PC-3 (cell line): ENCODE data around the gene MAP3K20. TPM values are rescaled to one million over a fixed set of nuclear protein-coding genes. Genes with fewer than 3 reads are reported as not detected.
A peak's percentile ranks its signal among the peaks of the same experiment; 100 is the strongest.

ENCODE experiments used
- ATAC-seq: fragments of 200-7000 bp; cut with Tn5 transposase; 2 replicates; pipeline ENCODE4 v1.9.1; 2020; ENCODE audit warnings: mild to moderate bottlenecking, moderate library complexity
- BruUV-seq: library from RNA; stranded (reverse); fragments of 400-500 nt; replicated peaks from 2 replicates; lab custom pipeline; 2021; lab: Mats Ljungman, UMichigan
- CTCF ChIA-PET: fragments of 300-600 bp; sonication (Branson Sonifier 250); formaldehyde crosslinking; loops from one replicate; lab custom pipeline; 2022; ENCODE audit warnings: antibody characterized with exemption; lab: Charles Lee
- POLR2A ChIA-PET: fragments of 300-600 bp; sonication (Branson Sonifier 250); formaldehyde crosslinking; loops from one replicate; lab custom pipeline; 2022; ENCODE audit warnings: antibody characterized with exemption; ENCODE audit not compliant: unreplicated experiment; lab: Charles Lee
- DNase-seq: peaks from one replicate; pipeline ENCODE4 v3.0.0-alpha.2; 2015
- H2AFZ ChIP-seq: fragments of 300-600 bp; sonication (generic); 2 replicates; pipeline ENCODE4 v1.6.0; 2016; ENCODE audit warnings: antibody characterized with exemption, low read length
- H3F3A ChIP-seq: fragments of 300-600 bp; sonication (generic); one replicate; pipeline ENCODE4 v1.6.0; 2017; ENCODE audit warnings: antibody characterized with exemption, low read length, control low read depth, mild to moderate bottlenecking; ENCODE audit not compliant: unreplicated experiment
- H3K27ac ChIP-seq: fragments of 300-600 bp; sonication (generic); 2 replicates; pipeline ENCODE4 v1.5.1; 2016; ENCODE audit warnings: mild to moderate bottlenecking, low read length
- H3K27me3 ChIP-seq: fragments of 300-600 bp; sonication (generic); 2 replicates; pipeline ENCODE4 v1.6.1; 2016; ENCODE audit warnings: low read length, mixed read lengths
- H3K36me3 ChIP-seq: fragments of 300-600 bp; sonication (generic); 2 replicates; pipeline ENCODE4 v1.6.1; 2016; ENCODE audit warnings: low read depth, mixed run types, low read length, mixed read lengths
- H3K4me1 ChIP-seq: fragments of 300-600 bp; sonication (generic); 2 replicates; pipeline ENCODE4 v1.5.1; 2016; ENCODE audit warnings: low read length; ENCODE audit not compliant: insufficient read depth
- H3K4me2 ChIP-seq: fragments of 300-600 bp; sonication (generic); 2 replicates; pipeline ENCODE4 v1.6.0; 2016; ENCODE audit warnings: low read length
- H3K4me3 ChIP-seq: fragments of 300-600 bp; sonication (generic); 2 replicates; pipeline ENCODE4 v1.5.1; 2016; ENCODE audit warnings: mild to moderate bottlenecking, low read length, mixed read lengths
- H3K79me2 ChIP-seq: fragments of 300-600 bp; sonication (generic); 2 replicates; pipeline ENCODE4 v1.6.1; 2017; ENCODE audit warnings: low read length, mixed read lengths
- H3K9ac ChIP-seq: fragments of 300-600 bp; sonication (generic); 2 replicates; pipeline ENCODE4 v1.6.0; 2016; ENCODE audit warnings: mild to moderate bottlenecking, low read length
- H3K9me2 ChIP-seq: fragments of 300-600 bp; sonication (generic); replicated peaks from 2 replicates; pipeline ENCODE4 v1.6.1; 2016; ENCODE audit warnings: mixed run types, low read length, mixed read lengths
- H3K9me3 ChIP-seq: fragments of 300-600 bp; sonication (generic); 2 replicates; pipeline ENCODE4 v1.6.1; 2016; ENCODE audit warnings: low read length, mixed read lengths
- H4K20me1 ChIP-seq: fragments of 300-600 bp; sonication (generic); 2 replicates; pipeline ENCODE4 v1.6.1; 2016; ENCODE audit warnings: low read length, mixed read lengths
- EZH2 ChIP-seq: fragments of 300-600 bp; sonication (generic); IDR thresholded peaks from one replicate; pipeline ENCODE4 v1.6.1; 2017; ENCODE audit warnings: antibody characterized with exemption, mild to moderate bottlenecking, low read length; ENCODE audit not compliant: unreplicated experiment
- EZH2phosphoT487 ChIP-seq: fragments of 300-600 bp; sonication (generic); IDR thresholded peaks from 2 replicates; pipeline ENCODE4 v1.6.1; 2018; ENCODE audit warnings: mild to moderate bottlenecking, antibody characterized with exemption, low read length, borderline replicate concordance
- intact Hi-C: fragments of 100-400 bp; cut with micrococcal nuclease; formaldehyde crosslinking; loops from 2 replicates; pipeline ENCODE4 v1.9.0; 2023
- total RNA-seq: library from RNA; depleted of rRNA; stranded (reverse); fragments of >200 nt; gene quantifications from 2 replicates; pipeline ENCODE4 v1.2.3, GENCODE V29; 2014
- TF ChIP-seq, protein P1 (sequence below): fragments of 300-600 bp; sonication (generic); conservative IDR thresholded peaks from 2 replicates; pipeline ENCODE4 v1.5.1; 2017; ENCODE audit warnings: antibody characterized with exemption, low read depth, mild to moderate bottlenecking, low read length

The MAP3K20 gene
- total RNA-seq, 1 experiment from 2014 or later, result 29.8 TPM

- Histone ChIP-seq H3K9ac (no peak overlapping the region), H3K79me2 (no peaks in the 10 kb centered on the region), H3K4me2 (peak overlapping the region; percentile 18; the same call in 1 of the 2 replicates), H3F3A (no peaks in the 10 kb centered on the region), H2AFZ (no peak overlapping the region), H3K9me2 (no peaks in the 10 kb centered on the region), H3K9me3 (no peaks in the 10 kb centered on the region), H3K27ac (peak overlapping the region; percentile 18), H3K4me3 (no peak overlapping the region), H3K27me3 (no peaks in the 10 kb centered on the region), H4K20me1 (no peaks in the 10 kb centered on the region), H3K4me1 (peaks cover 35% of the 10 kb centered on the region), H3K36me3 (no peaks in the 10 kb centered on the region)
- no TSS peak for BruUV-seq
- CTCF ChIA-PET, result no interaction called here
- intact Hi-C loops, result no loop called here
- DNase-seq (no peak), ATAC-seq (no peak)
- POLR2A ChIA-PET, result no interaction called here
- TF ChIP-seq EZH2phosphoT487, result no peak
- TF ChIP-seq, protein P1, sequence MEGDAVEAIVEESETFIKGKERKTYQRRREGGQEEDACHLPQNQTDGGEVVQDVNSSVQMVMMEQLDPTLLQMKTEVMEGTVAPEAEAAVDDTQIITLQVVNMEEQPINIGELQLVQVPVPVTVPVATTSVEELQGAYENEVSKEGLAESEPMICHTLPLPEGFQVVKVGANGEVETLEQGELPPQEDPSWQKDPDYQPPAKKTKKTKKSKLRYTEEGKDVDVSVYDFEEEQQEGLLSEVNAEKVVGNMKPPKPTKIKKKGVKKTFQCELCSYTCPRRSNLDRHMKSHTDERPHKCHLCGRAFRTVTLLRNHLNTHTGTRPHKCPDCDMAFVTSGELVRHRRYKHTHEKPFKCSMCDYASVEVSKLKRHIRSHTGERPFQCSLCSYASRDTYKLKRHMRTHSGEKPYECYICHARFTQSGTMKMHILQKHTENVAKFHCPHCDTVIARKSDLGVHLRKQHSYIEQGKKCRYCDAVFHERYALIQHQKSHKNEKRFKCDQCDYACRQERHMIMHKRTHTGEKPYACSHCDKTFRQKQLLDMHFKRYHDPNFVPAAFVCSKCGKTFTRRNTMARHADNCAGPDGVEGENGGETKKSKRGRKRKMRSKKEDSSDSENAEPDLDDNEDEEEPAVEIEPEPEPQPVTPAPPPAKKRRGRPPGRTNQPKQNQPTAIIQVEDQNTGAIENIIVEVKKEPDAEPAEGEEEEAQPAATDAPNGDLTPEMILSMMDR, result no peak
- TF ChIP-seq EZH2, result no peak
Observed at GRCh38 chr2:173045181-173045580, 30.5 kb upstream of the MAP3K20 start.

DNA sequence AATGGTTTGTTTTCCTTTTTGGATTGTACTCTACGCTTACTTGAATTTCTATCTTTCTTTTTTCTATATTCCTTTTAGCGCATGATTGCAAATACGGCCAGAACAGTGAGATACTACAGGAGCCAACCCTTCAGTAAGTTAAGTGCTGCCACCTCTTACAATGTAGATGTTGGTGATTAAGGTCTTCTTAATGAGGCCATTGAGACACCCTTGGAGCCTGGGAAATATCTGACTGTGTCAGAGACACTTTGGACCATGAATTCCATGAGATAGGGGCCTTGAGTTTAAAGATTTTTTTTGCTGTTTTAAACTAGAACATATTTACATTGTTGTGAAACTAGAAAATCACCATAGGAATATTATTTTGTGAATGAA lies 27.1 kb upstream of the MAP3K20 start:
- Histone ChIP-seq H3K4me1 (peaks cover 62% of the 10 kb centered on the region), H4K20me1 (no peaks in the 10 kb centered on the region), H3K9me3 (no peaks in the 10 kb centered on the region), H3K27me3 (no peaks in the 10 kb centered on the region), H3K9me2 (no peaks in the 10 kb centered on the region), H3F3A (no peaks in the 10 kb centered on the region), H3K4me3 (peak overlapping the region; percentile 8; the same call in 1 of the 2 replicates), H3K36me3 (no peaks in the 10 kb centered on the region), H3K4me2 (peak overlapping the region; percentile 78), H2AFZ (no peak overlapping the region), H3K79me2 (no peaks in the 10 kb centered on the region), H3K9ac (peak overlapping the region; percentile 66), H3K27ac (peak overlapping the region; percentile 92)
- peak; percentile 2; the same call in 1 of the 2 replicates for ATAC-seq
- ChIA-PET POLR2A (no interaction called here), CTCF (interaction anchor here (1.1 to 1.2 kb wide), 2 partner anchors 21 to 25 kb away, joined by 3 to 6 read pairs; no protein-coding TSS in a partner anchor)
- no peak for TF ChIP-seq EZH2phosphoT487
- TF ChIP-seq, protein P1, result no peak
- TF ChIP-seq EZH2, result no peak
- no TSS peak for BruUV-seq
- DNase-seq, result no peak
- intact Hi-C loops, result no loop called here
